ENCODE measurements around the gene CADPS. TPM values are rescaled to one million over a fixed set of nuclear protein-coding genes. Genes with fewer than 3 reads are reported as not detected.

CADPS gene
- total RNA-seq, 1 experiment from 2014 or later, result not detected

DNA sequence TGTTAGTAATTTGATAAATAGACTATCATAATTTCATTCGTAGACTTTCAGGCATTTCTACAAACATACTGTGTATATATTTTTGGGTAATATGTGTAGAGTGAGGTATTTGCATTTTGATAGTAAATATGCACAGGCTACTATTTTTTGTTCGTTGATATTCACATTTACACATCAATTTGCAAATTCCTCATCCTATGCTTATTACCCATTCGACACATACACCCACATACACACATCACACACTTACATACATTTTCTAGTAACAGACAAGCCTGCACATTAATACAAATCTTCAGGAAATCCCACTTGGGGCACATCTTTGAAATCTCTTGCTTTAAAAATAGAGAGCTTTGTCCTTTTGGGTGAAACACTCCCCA is 373.9 kb downstream of the CADPS start:
- CTCF ChIA-PET, result no interaction called here
- no peaks in the 10 kb centered on the region for H3K4me1 ChIP-seq (ENCODE audit: insufficient read depth, low read length, poor library complexity, severe bottlenecking)
- POLR2A ChIA-PET (ENCODE audit: low non-redundant PET), result no interaction called here
- no peaks in the 10 kb centered on the region for H3K9me3 ChIP-seq (ENCODE audit: low read depth, low read length, poor library complexity, severe bottlenecking)
- H3K27ac ChIP-seq (ENCODE audit: low read depth, low read length, poor library complexity, severe bottlenecking), result no peak overlapping the region
- DNase-seq (ENCODE audit: low spot score), result no peak
- BruUV-seq (replicated peaks), result no TSS peak
- no peak overlapping the region for H3K4me3 ChIP-seq (ENCODE audit: low read depth, low read length, poor library complexity, severe bottlenecking)
- no peaks in the 10 kb centered on the region for H3K36me3 ChIP-seq (ENCODE audit: insufficient read depth, low read length, poor library complexity, severe bottlenecking)
- intact Hi-C loops (cut with micrococcal nuclease; ENCODE audit: unreplicated experiment), result no loop called here
- no peaks in the 10 kb centered on the region for H3K27me3 ChIP-seq (replicated peaks; ENCODE audit: insufficient read depth, low read depth, low read length, poor library complexity)
- TF ChIP-seq EZH2 (IDR thresholded peaks at IDR 0.05; ENCODE audit: borderline replicate concordance, low read depth, low read length, poor library complexity, severe bottlenecking), result no peak
- TF ChIP-seq, protein P1, sequence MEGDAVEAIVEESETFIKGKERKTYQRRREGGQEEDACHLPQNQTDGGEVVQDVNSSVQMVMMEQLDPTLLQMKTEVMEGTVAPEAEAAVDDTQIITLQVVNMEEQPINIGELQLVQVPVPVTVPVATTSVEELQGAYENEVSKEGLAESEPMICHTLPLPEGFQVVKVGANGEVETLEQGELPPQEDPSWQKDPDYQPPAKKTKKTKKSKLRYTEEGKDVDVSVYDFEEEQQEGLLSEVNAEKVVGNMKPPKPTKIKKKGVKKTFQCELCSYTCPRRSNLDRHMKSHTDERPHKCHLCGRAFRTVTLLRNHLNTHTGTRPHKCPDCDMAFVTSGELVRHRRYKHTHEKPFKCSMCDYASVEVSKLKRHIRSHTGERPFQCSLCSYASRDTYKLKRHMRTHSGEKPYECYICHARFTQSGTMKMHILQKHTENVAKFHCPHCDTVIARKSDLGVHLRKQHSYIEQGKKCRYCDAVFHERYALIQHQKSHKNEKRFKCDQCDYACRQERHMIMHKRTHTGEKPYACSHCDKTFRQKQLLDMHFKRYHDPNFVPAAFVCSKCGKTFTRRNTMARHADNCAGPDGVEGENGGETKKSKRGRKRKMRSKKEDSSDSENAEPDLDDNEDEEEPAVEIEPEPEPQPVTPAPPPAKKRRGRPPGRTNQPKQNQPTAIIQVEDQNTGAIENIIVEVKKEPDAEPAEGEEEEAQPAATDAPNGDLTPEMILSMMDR (conservative IDR thresholded peaks at IDR 0.05; ENCODE audit: low read depth, low read length), result no peak

- BruUV-seq (replicated peaks), result no TSS peak
- intact Hi-C loops (cut with micrococcal nuclease; ENCODE audit: unreplicated experiment), result no loop called here
- ChIA-PET CTCF (no interaction called here), POLR2A (ENCODE audit: low non-redundant PET) (no interaction called here)
- peak; percentile 0 for DNase-seq (ENCODE audit: low spot score)
- Histone ChIP-seq H3K27me3 (replicated peaks; ENCODE audit: insufficient read depth, low read depth, low read length, poor library complexity) (no peaks in the 10 kb centered on the region), H3K36me3 (ENCODE audit: insufficient read depth, low read length, poor library complexity, severe bottlenecking) (no peaks in the 10 kb centered on the region), H3K4me1 (ENCODE audit: insufficient read depth, low read length, poor library complexity, severe bottlenecking) (no peaks in the 10 kb centered on the region), H3K9me3 (ENCODE audit: low read depth, low read length, poor library complexity, severe bottlenecking) (no peaks in the 10 kb centered on the region), H3K4me3 (ENCODE audit: low read depth, low read length, poor library complexity, severe bottlenecking) (no peak overlapping the region), H3K27ac (ENCODE audit: low read depth, low read length, poor library complexity, severe bottlenecking) (no peak overlapping the region)
- TF ChIP-seq, protein P1 (conservative IDR thresholded peaks at IDR 0.05; ENCODE audit: low read depth, low read length), result no peak
Measured at GRCh38 chr3:62500556-62501288, 374.5 kb downstream of the CADPS start.

- H3K4me3 ChIP-seq (ENCODE audit: low read depth, low read length, poor library complexity, severe bottlenecking), result no peak overlapping the region
- no peaks in the 10 kb centered on the region for H3K27me3 ChIP-seq (replicated peaks; ENCODE audit: insufficient read depth, low read depth, low read length, poor library complexity)
- no peak for DNase-seq (ENCODE audit: low spot score)
- no peaks in the 10 kb centered on the region for H3K36me3 ChIP-seq (ENCODE audit: insufficient read depth, low read length, poor library complexity, severe bottlenecking)
- H3K9me3 ChIP-seq (ENCODE audit: low read depth, low read length, poor library complexity, severe bottlenecking), result no peaks in the 10 kb centered on the region
- intact Hi-C loops (cut with micrococcal nuclease; ENCODE audit: unreplicated experiment), result no loop called here
- no peak overlapping the region for H3K27ac ChIP-seq (ENCODE audit: low read depth, low read length, poor library complexity, severe bottlenecking)
- no peaks in the 10 kb centered on the region for H3K4me1 ChIP-seq (ENCODE audit: insufficient read depth, low read length, poor library complexity, severe bottlenecking)
- TF ChIP-seq, protein P1 (conservative IDR thresholded peaks at IDR 0.05; ENCODE audit: low read depth, low read length), result no peak
- no peak for TF ChIP-seq EZH2 (IDR thresholded peaks at IDR 0.05; ENCODE audit: borderline replicate concordance, low read depth, low read length, poor library complexity, severe bottlenecking)
- CTCF ChIA-PET, result no interaction called here
- no TSS peak for BruUV-seq (replicated peaks)
- POLR2A ChIA-PET (ENCODE audit: low non-redundant PET), result no interaction called here
Measured at GRCh38 chr3:62497156-62497555, 378.1 kb downstream of the CADPS start.

Data from A673 (cell line).